Measurements from ENCODE around the gene CTBP2.

Gene CTBP2

DNA sequence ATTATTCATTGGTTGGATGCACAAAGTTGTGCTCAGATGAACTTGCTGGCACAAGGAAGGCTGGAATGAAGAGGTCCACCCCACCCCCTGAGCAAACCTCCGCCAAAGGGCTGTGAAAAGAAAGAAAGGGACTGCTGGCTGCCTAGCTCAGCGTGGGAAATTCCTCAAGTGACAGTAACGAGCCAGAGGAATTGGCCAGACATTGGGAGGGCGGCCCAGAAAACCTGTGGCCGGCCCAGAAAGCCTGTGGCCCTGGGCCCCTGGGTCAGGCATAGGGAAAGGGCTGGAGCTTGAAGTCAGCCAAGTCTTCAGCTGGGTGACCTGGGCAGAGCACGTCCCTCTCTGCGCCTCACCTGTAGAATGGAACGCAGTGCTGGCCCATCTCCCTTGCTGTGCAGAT is 30.6 kb upstream of the CTBP2 start:
- Histone ChIP-seq H2AK5ac (ENCODE audit: low read depth, low read length) (no peak overlapping the region), H2BK15ac (ENCODE audit: low read length) (no peak overlapping the region), H3K9me3 (replicated peaks in 1 of 2; ENCODE audit: control insufficient read depth in 2 of 2, insufficient read depth in 1 of 2, low read depth in 1 of 2, low read length in 2 of 2) (no peaks in the 10 kb centered on the region), H3K14ac (ENCODE audit: low read length) (no peak overlapping the region), H3K36me3 (replicated peaks in 1 of 2; ENCODE audit: control insufficient read depth in 2 of 2, insufficient read depth in 2 of 2, low read length in 2 of 2) (no peaks in the 10 kb centered on the region), H3K4me2 (ENCODE audit: insufficient read depth, low read length, poor library complexity, severe bottlenecking) (no peak overlapping the region), H3K23ac (ENCODE audit: low read depth, low read length, poor library complexity) (no peak overlapping the region), H3K27ac (replicated peaks; ENCODE audit: low read length) (no peak overlapping the region), H3K9ac (ENCODE audit: low read depth, low read length, poor library complexity) (no peak overlapping the region), H2BK120ac (ENCODE audit: low read depth, low read length) (no peak overlapping the region), H2AFZ (ENCODE audit: low read length) (no peak overlapping the region), H4K91ac (ENCODE audit: low read depth, low read length, poor library complexity) (no peak overlapping the region), H3K4ac (ENCODE audit: low read length) (no peak overlapping the region), H3K79me1 (ENCODE audit: low read depth, low read length) (no peaks in the 10 kb centered on the region), H2BK5ac (ENCODE audit: low read length) (no peak overlapping the region), H3K27me3 (ENCODE audit: control insufficient read depth in 3 of 3, insufficient read depth in 3 of 3, low read depth in 1 of 3, low read length in 3 of 3) (peaks cover 0 to 8% (median 0%) of the 10 kb centered on the region in 3 experiments), H4K8ac (ENCODE audit: low read depth, low read length) (no peak overlapping the region), H3K4me3 (ENCODE audit: low read length in 2 of 2) (no peak overlapping the region), H2BK12ac (ENCODE audit: low read length) (peak overlapping the region; percentile 95), H3K18ac (ENCODE audit: low read length) (peak overlapping the region; percentile 66), H3K4me1 (ENCODE audit: control insufficient read depth in 2 of 2, insufficient read depth in 1 of 2, low read depth in 1 of 2, low read length in 2 of 2) (peaks cover 0 to 10% of the 10 kb centered on the region in 2 donors)
- DNase-seq (ENCODE audit: low spot score) = no peak
- no CpG with 5 or more reads among the region's 8 CpGs for WGBS, 2 donors (ENCODE audit: extremely low coverage in 2 of 2, insufficient read length in 2 of 2, insufficient replicate concordance in 1 of 2)

DNA sequence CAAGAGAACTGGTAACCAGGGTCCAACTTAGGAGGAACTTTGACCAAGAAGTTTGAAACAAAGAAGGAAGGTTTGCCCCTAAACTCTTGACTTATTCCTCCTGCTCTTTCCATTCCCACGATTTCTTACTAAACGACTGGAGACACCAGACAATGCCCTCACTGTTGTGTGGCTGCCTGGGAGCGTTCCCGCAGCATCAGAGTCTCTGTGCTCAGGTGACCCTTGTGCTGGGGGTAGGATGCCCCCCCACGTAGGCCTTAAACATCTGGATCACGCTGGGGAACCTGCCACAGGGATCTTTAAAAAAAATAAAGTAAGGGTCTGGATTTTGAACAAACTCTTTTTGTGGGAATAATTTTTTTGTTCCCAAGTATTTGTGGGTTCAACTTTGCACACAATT is 30.1 kb upstream of the CTBP2 start:
- Histone ChIP-seq H3K27ac (replicated peaks; ENCODE audit: low read length) (no peak overlapping the region), H2BK5ac (ENCODE audit: low read length) (no peak overlapping the region), H2AFZ (ENCODE audit: low read length) (no peak overlapping the region), H3K4me3 (ENCODE audit: low read length in 2 of 2) (no peak overlapping the region), H3K14ac (ENCODE audit: low read length) (no peak overlapping the region), H3K9ac (ENCODE audit: low read depth, low read length, poor library complexity) (no peak overlapping the region), H3K27me3 (ENCODE audit: control insufficient read depth in 3 of 3, insufficient read depth in 3 of 3, low read depth in 1 of 3, low read length in 3 of 3) (peaks cover 0 to 11% (median 0%) of the 10 kb centered on the region in 3 experiments), H3K36me3 (replicated peaks in 1 of 2; ENCODE audit: control insufficient read depth in 2 of 2, insufficient read depth in 2 of 2, low read length in 2 of 2) (no peaks in the 10 kb centered on the region), H3K18ac (ENCODE audit: low read length) (no peak overlapping the region), H3K9me3 (replicated peaks in 1 of 2; ENCODE audit: control insufficient read depth in 2 of 2, insufficient read depth in 1 of 2, low read depth in 1 of 2, low read length in 2 of 2) (no peaks in the 10 kb centered on the region), H3K79me1 (ENCODE audit: low read depth, low read length) (no peaks in the 10 kb centered on the region), H4K8ac (ENCODE audit: low read depth, low read length) (no peak overlapping the region), H2BK120ac (ENCODE audit: low read depth, low read length) (no peak overlapping the region), H3K4me1 (ENCODE audit: control insufficient read depth in 2 of 2, insufficient read depth in 1 of 2, low read depth in 1 of 2, low read length in 2 of 2) (peaks cover 0 to 10% of the 10 kb centered on the region in 2 donors), H2AK5ac (ENCODE audit: low read depth, low read length) (no peak overlapping the region), H4K91ac (ENCODE audit: low read depth, low read length, poor library complexity) (no peak overlapping the region), H3K4ac (ENCODE audit: low read length) (no peak overlapping the region), H2BK12ac (ENCODE audit: low read length) (no peak overlapping the region), H3K23ac (ENCODE audit: low read depth, low read length, poor library complexity) (no peak overlapping the region), H3K4me2 (ENCODE audit: insufficient read depth, low read length, poor library complexity, severe bottlenecking) (no peak overlapping the region), H2BK15ac (ENCODE audit: low read length) (no peak overlapping the region)
- WGBS, 2 donors (ENCODE audit: extremely low coverage in 2 of 2, insufficient read length in 2 of 2, insufficient replicate concordance in 1 of 2) = no CpG with 5 or more reads among the region's 6 CpGs
- no peak for DNase-seq (ENCODE audit: low spot score)

DNA sequence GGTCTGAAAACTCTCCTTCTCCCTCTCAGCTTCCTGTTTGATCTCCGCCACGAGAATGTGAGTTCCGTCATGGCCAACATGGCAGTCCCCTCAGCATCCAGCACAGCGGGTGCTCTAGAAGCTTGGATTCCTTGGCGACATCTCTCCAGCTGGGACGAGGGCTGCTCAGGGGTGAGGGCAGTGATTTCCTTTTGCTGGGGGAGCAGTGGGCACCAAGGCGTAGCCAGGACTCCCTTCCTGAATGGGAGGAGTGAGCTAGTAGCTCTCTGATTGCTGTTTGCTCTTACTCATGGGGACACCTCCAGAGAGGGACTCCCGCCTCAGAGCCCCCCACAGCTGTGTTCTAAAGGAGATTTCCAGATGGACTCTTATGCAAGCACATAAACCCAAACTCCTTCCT is 28.8 kb upstream of the CTBP2 start:
- Histone ChIP-seq H3K27ac (replicated peaks; ENCODE audit: low read length) (no peak overlapping the region), H2BK15ac (ENCODE audit: low read length) (no peak overlapping the region), H3K9me3 (replicated peaks in 1 of 2; ENCODE audit: control insufficient read depth in 2 of 2, insufficient read depth in 1 of 2, low read depth in 1 of 2, low read length in 2 of 2) (no peaks in the 10 kb centered on the region), H3K14ac (ENCODE audit: low read length) (no peak overlapping the region), H2BK12ac (ENCODE audit: low read length) (no peak overlapping the region), H4K8ac (ENCODE audit: low read depth, low read length) (no peak overlapping the region), H3K9ac (ENCODE audit: low read depth, low read length, poor library complexity) (no peak overlapping the region), H3K4ac (ENCODE audit: low read length) (no peak overlapping the region), H3K4me1 (ENCODE audit: control insufficient read depth in 2 of 2, insufficient read depth in 1 of 2, low read depth in 1 of 2, low read length in 2 of 2) (peaks cover 0 to 12% of the 10 kb centered on the region in 2 donors), H2AFZ (ENCODE audit: low read length) (no peak overlapping the region), H3K4me3 (ENCODE audit: low read length in 2 of 2) (no peak overlapping the region), H2BK5ac (ENCODE audit: low read length) (no peak overlapping the region), H2AK5ac (ENCODE audit: low read depth, low read length) (no peak overlapping the region), H3K4me2 (ENCODE audit: insufficient read depth, low read length, poor library complexity, severe bottlenecking) (no peak overlapping the region), H3K79me1 (ENCODE audit: low read depth, low read length) (no peaks in the 10 kb centered on the region), H3K23ac (ENCODE audit: low read depth, low read length, poor library complexity) (no peak overlapping the region), H3K18ac (ENCODE audit: low read length) (no peak overlapping the region), H4K91ac (ENCODE audit: low read depth, low read length, poor library complexity) (no peak overlapping the region), H3K36me3 (replicated peaks in 1 of 2; ENCODE audit: control insufficient read depth in 2 of 2, insufficient read depth in 2 of 2, low read length in 2 of 2) (no peaks in the 10 kb centered on the region), H2BK120ac (ENCODE audit: low read depth, low read length) (no peak overlapping the region), H3K27me3 (ENCODE audit: control insufficient read depth in 3 of 3, insufficient read depth in 3 of 3, low read depth in 1 of 3, low read length in 3 of 3) (peaks cover 0 to 11% (median 0%) of the 10 kb centered on the region in 3 experiments)
- no peak for DNase-seq (ENCODE audit: low spot score)
- no CpG with 5 or more reads among the region's 8 CpGs for WGBS, 2 donors (ENCODE audit: extremely low coverage in 2 of 2, insufficient read length in 2 of 2, insufficient replicate concordance in 1 of 2)

DNA sequence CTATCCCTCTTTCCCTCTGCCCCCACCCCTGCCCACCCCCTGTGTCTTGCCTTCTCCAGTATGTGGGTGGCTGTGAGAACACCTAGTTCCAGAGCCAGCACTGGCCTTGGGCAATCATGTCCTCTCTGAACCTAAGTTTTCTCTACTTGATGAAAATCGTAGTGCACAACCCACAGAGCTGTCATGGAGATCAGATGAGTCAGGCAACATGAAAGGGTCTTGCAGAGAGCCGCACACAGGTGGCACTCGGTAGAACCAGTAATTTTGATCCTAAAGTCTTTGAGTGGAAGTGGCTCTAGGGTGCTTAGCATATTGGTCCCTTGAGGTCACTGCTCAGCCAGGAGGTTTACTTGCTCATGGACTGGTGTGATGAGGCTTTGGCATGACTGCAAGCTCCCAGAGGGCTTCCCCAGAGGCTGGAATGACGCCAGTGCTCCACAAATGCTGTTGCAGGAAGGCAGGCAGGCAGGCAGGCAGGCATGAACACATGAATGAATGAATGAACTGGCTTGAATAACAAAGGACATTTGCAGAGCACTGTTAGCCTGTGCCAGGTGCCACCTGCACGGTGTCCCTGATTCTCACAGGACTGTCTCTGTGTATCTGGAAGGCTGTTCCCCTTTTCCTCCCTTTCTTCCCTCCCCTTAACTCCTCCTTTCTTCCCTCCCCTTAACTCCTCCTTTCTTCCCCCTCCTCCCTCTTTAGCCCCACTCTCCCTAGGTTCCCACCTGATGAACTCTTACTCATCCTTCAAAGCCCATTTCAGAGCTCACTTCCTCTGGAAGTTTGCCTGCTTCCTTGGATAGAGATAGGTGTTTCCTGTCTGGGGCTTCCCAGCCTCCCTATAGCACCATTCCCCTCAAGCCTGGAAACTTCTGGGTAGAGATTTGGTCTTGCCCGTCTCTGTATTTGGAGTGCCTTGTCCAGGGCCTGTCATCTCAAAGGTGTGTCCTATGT is 27.2 kb upstream of the CTBP2 start:
- no peaks in the 10 kb centered on the region for H3K9me3 ChIP-seq (replicated peaks in 1 of 2; ENCODE audit: control insufficient read depth in 2 of 2, insufficient read depth in 1 of 2, low read depth in 1 of 2, low read length in 2 of 2)
- peak overlapping the region; percentile 23 for H2AK5ac ChIP-seq (ENCODE audit: low read depth, low read length)
- H3K27me3 ChIP-seq (ENCODE audit: control insufficient read depth in 3 of 3, insufficient read depth in 3 of 3, low read depth in 1 of 3, low read length in 3 of 3) = peaks cover 0 to 11% (median 0%) of the 10 kb centered on the region in 3 experiments
- no peak overlapping the region for H3K14ac ChIP-seq (ENCODE audit: low read length)
- H2BK5ac ChIP-seq (ENCODE audit: low read length) = no peak overlapping the region
- no CpG with 5 or more reads among the region's 6 CpGs for WGBS, 2 donors (ENCODE audit: extremely low coverage in 2 of 2, insufficient read length in 2 of 2, insufficient replicate concordance in 1 of 2)
- no peak overlapping the region for H4K91ac ChIP-seq (ENCODE audit: low read depth, low read length, poor library complexity)
- no peak overlapping the region for H3K27ac ChIP-seq (replicated peaks; ENCODE audit: low read length)
- H2AFZ ChIP-seq (ENCODE audit: low read length) = no peak overlapping the region
- peaks cover 0 to 10% of the 10 kb centered on the region in 2 donors for H3K4me1 ChIP-seq (ENCODE audit: control insufficient read depth in 2 of 2, insufficient read depth in 1 of 2, low read depth in 1 of 2, low read length in 2 of 2)
- H3K36me3 ChIP-seq (replicated peaks in 1 of 2; ENCODE audit: control insufficient read depth in 2 of 2, insufficient read depth in 2 of 2, low read length in 2 of 2) = no peaks in the 10 kb centered on the region
- no peak overlapping the region for H2BK12ac ChIP-seq (ENCODE audit: low read length)
- H3K18ac ChIP-seq (ENCODE audit: low read length) = peak overlapping the region; percentile 62
- H3K79me1 ChIP-seq (ENCODE audit: low read depth, low read length) = no peaks in the 10 kb centered on the region
- H2BK15ac ChIP-seq (ENCODE audit: low read length) = no peak overlapping the region
- no peak overlapping the region for H4K8ac ChIP-seq (ENCODE audit: low read depth, low read length)
- DNase-seq (ENCODE audit: low spot score) = no peak
- H3K23ac ChIP-seq (ENCODE audit: low read depth, low read length, poor library complexity) = no peak overlapping the region
- no peak overlapping the region for H3K4me2 ChIP-seq (ENCODE audit: insufficient read depth, low read length, poor library complexity, severe bottlenecking)
- H3K4me3 ChIP-seq (ENCODE audit: low read length in 2 of 2) = no peak overlapping the region
- no peak overlapping the region for H2BK120ac ChIP-seq (ENCODE audit: low read depth, low read length)
- no peak overlapping the region for H3K4ac ChIP-seq (ENCODE audit: low read length)
- H3K9ac ChIP-seq (ENCODE audit: low read depth, low read length, poor library complexity) = no peak overlapping the region
